GM18517 (cell line): ENCODE data around the gene SH3RF1.
A peak's percentile ranks its signal among the peaks of the same experiment; 100 is the strongest.

Experiments used
- ATAC-seq: cut with Tn5 transposase; IDR thresholded peaks from one replicate; pipeline ENCODE4 v1.9.1; 2021; ENCODE audit warnings: mild to moderate bottlenecking, moderate library complexity; ENCODE audit not compliant: unreplicated experiment

SH3RF1 gene

DNA sequence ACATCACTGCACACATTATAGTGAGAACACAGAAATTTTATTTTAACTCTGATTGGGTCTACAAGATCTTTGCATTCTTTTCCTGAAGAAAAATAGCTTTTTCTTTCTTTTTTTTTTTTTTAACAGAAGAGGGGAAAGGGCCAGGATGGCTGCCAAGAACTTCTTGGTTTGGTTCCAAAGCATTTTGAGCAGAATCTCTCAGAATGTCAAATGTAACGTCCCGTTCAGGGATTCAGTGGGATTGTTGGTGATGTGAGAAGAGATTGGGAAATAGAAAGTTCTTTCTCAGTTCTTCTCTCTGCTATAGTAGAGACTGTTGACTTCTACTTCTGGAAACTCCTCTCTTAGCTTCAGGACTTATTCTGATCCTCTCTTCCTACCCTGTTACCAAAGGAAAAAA, 189.8 kb downstream of the SH3RF1 start:
- peak; percentile 22 for ATAC-seq

DNA sequence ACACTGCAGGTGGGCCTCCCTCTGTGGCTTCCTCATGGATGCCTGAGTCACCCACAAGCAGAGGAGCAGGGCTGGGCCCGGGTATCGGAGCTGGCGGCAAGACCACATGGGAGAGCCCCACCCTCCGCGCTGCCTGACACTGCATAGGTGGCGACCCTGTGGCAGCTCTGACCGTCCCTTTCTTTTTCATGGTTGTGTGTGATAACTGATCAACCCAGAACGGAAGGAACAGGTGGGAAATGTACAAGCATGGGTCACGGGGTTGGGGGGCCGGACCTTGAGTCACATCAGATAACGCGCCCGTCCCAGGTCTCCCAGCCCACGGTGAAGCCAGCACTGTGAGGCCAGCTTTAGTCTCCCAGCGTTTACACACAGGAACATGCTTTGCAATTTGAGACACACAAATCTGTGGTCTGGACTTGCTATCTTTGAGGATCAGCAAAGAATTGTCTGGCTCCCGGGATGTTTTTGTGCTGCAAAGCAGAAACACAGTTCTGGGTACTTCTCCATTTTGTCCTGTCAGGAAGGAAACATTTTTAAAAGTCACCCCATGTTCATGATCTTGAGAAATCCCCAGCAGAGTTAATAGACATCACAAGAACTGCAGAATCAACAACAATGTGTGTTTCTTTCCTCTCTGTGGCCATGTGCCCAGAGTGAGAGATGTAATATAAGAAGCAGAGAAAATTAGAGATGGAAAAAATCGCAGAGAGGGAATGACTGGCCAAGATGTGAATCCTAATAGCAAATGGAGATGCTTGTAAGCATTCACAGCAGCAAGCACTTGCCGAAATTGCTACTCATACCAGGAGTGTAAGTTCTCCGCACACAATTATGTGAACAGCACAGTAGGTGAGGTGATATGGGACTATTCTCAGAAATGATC, 190.6 kb downstream of the SH3RF1 start:
- peak; percentile 83 for ATAC-seq

- ATAC-seq, result no peak
These were observed 196.6 kb downstream of the SH3RF1 start for GRCh38 chr4:169074117-169074516.

DNA sequence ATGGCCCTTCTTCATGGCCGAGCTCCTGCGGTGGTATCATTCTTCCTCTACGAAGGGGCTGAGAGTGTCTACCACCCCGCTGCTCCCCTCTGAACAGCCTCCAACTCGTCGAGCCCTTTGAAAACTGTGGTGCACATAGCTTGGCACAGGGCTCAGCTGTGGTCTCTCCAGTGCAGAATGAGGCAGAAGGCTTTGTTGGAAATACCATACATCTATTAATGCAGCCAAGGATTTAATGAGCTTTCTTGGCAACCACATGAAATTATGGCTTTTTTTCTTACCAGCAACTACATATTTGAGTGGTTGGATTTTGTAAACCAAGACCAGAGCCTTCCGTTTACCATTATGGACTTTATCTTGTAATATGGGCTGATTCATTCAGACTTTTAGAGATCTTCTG, 199.0 kb downstream of the SH3RF1 start:
- ATAC-seq, result no peak

DNA sequence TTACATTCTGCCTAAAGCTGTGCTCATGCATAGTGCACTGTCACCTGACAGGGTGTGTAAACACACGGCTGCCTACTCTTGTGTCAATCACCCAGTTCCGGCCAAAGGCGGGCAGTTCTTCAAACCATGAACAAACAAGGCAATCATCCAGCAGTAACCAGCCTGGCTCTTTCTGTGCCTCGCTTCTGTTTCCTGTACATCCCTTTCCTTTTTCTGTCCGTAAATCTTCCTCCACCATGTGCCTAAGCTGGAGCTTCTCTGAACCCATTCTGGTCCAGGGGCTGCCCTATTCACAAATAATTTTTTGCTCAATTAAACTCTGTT, 199.9 kb downstream of the SH3RF1 start:
- no peak for ATAC-seq

DNA sequence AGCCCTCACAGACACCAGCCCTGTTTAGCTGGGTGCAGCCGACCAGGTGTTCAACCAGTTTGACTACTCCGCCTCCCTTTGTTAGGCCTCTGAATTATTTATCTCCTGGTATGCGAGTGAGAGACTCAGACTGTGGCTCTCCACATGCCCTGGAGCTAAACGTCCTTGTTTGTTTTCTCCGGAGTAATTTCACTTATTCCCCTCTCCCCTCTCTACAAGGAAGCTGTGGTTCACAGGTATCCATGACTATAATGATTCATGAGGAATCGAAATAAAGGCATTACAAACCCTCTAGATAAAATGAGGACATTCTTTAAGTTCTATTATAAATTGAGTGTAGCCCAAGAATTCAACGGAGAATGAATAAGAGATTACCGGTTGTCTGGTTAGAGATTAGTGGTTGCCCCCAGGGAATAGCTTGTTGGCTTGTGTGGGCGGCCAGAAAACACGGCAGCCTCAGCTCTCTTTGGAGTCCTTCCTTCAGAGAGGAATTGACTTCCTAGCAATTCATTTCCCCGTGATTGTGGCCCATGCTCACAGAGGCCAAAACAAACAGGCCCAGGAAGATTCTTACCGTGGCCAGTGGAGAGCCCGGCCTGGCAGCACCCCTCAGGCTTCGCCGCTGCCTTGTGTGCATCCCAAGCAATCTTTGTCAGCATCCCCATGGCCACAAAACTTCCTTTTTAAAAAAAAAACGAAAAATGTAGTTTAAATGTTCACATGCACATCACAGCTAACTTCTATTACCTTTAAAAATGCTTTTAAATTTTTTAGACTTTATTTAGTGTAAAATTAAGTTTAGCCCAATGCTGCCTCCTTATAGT, 200.5 kb downstream of the SH3RF1 start:
- ATAC-seq, result no peak

DNA sequence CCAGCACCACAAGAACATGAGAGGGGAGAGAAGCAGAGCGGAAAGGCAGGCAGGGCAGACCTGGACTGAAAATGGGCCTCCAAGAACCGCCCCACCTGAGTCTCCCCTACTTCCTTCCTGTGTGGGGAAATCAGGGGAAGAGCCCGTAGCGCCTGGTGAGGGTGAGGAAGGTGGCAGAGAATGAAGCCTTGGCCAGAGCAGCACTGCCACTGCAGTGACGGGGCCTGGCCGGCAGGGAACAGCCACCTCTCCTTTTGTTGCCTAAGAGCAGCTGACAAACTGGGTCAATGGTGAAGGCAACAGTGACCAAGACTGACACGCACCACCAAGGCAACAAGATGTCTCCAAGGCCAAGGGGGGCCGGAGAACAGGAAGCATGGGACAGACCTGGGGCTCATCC, 202.3 kb downstream of the SH3RF1 start:
- no peak for ATAC-seq

DNA sequence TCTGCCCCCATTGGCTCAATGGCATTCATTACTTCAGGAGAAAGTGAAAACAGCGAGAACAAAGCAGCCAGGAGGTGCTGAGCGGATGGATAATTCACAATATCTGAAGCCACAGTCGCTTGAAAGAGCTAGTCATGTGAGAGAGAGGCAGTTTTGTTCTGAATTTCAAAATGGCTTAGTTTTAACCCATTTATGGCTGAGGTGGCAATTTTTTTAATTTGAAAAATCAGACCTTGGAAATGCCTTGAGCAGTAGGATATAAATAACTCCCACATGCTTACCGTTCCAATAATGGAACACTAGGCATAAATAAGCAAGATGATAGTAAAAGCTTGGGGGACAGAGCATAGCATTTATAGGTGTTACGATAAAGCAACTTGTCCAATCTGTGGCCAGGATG, 203.8 kb downstream of the SH3RF1 start:
- ATAC-seq, result no peak

GRCh38 chr4:169064296-169064695, 206.5 kb downstream of the SH3RF1 start:
- ATAC-seq, result no peak

DNA sequence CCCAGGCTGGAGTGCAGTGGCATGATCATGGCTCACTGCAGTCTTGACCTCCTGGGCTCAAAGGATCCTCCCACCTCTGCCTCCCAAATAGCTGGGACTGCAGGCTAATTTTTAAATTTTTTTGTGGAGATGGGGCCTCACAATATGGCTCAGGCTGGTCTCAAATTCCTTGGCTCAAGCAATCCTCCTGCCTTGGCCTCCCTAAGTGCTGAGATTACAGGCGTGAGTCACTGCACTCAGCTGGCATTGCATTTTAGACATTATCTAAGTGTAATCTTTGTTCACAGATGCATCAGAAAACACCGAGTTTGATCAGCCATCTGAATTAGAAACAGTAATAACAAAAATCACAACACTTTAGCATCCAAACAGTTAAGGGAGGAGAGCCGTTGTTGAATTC, 207.3 kb downstream of the SH3RF1 start:
- ATAC-seq, result no peak

GRCh38 chr4:169062897-169063244, 207.9 kb downstream of the SH3RF1 start:
- no peak for ATAC-seq

DNA sequence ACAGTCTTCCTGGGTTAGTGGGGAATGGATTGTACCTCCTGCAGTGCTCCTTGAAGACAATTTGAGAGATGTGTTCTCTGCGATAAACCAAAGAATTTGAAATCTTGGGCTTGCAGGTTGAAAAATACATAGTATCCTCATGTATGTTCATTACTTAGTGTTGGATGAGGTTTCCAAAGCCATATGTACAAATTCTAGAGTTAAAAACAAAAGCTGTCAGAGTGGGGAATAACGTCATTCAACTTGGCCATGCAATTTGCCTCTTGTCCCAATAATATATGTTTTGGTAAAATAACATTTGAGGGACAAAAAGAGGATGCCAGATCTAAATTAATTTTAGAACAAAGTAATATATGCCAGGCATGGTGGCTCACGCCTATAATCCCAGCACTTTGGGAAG, 209.4 kb downstream of the SH3RF1 start:
- no peak for ATAC-seq

DNA sequence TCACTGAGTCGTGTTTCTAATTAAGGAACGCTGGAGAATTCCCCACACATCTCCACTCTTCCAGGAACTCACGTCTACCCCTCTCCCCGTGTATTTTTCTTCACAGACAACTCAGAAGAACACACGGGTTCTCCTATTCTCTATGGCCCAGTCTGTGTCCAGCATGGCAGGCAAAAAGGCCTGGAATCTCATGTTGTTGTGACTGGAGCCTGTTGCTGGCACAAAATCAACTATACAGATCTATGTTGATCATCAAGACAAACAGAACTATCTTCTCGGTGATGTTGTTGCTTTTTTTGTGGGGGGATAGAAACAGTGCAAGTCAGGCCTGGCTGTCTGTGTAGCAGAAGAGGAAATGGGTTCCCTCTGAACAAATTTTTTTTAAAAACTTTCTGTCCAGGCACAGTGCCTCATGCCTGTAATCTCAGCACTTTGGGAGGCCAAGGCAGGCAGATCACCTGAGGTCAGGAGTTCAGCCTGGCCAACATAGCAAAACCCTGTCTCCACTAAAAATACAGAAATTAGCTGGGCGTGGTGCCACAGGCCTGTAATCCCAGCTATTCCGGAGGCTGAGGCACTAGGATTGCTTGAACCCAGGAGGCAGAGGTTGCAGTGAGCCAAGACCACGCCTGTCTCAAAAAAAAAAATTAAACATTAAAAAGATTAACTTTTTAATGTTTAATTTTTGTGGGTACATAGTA, 210.2 kb downstream of the SH3RF1 start:
- ATAC-seq, result no peak

DNA sequence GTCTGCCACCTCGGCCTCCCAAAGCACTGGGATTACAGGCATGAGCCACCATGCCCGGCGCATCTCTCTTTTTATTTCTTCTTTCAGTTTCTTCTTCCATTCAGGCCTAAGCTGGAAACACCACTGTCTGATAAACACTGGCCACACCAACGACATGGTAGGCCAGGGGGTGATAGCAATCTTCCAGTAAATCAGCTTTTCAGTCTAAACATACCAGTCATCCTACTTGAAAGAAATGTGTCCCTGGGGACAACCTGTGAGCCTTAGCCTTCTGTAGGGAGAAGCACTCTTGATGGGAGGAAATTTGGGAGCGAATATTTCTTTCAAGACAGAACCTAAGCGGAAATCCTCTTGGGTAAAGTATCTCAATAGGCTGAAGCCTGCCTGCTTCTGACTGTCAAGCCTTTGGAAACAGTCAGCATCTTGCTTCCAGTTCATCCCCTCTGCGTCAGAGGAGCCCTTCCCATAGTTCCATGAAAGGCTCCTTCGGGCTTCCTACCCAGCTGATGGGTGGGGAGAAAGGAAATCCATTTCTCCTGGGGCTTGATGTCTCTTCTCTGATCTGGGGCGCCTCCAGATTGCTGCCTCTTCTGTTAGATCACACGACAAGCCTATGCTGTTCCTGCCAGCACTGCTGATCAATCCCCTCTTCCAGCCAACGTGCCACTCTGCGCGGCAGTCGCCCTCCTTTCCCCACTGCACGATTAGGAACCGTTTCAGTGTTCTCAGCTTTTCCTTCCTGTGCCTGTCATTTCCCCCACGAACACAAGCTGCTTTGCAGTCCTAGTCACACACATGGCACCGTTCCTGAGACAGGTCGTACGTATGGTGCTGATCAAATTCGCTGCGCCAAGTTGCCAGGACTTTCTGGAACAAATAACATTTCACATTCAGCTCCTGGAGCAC, 211.2 kb downstream of the SH3RF1 start:
- no peak for ATAC-seq

DNA sequence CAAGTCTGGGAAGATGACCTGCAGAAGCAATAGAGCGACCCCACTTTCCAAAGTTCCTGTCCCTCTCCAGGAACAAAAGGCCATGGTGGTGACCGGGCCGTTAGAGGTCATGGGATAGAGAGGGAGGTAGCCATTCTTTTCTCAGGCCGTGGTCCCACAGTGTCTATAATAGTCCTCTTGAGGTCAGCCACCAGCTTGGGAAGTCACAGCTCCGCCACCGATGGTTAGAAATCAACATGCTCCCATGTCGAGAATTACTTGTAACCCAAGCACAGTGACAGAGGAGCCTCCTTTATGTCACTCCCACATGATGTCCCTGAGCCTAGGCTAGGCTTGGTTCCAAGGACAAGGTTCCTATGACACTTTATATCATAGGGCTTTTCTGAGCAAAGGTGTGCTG, 212.4 kb downstream of the SH3RF1 start:
- no peak for ATAC-seq

GRCh38 chr4:169054879-169055278, 215.9 kb downstream of the SH3RF1 start:
- ATAC-seq, result peak; percentile 72

- no peak for ATAC-seq
These were observed 218.2 kb downstream of the SH3RF1 start for GRCh38 chr4:169052594-169052945.

DNA sequence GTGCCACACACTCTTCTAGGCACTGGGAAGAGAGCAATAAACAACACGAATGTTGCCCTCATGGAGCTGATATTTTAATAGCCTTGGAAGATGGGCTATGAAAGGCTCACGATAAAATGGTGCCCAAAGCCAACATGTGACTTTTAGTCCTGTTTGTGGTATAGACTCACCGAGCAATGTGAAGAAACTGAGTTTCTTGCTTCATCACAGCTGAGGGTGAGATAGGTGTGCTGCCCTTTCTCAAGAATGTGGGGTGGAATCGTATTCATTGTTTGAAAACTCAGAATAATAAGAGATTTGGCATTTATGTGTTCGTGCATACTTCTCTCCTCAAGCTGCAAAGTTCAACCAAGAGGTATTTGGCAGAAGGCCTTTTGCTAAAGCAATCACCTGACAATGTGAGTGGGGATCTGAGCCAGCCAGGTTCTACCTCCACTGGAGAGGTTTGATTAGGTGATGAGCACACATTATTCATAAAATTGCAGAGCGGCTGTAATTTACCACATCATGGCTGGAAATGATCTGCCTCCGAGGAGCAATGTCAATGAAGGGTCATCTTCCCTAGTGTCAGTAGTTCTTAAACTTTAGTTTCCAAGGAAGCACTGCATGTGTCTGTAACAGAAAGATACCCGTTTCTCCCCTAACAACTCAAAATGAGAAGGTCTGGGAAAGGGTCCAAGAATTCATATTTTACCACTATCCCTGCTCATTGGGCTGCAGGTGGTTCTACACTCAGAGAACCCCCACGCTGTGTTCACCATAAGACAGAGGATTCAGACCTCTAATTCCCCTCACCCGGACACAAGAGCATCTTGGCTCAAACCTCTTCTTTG, 218.8 kb downstream of the SH3RF1 start:
- ATAC-seq, result no peak

DNA sequence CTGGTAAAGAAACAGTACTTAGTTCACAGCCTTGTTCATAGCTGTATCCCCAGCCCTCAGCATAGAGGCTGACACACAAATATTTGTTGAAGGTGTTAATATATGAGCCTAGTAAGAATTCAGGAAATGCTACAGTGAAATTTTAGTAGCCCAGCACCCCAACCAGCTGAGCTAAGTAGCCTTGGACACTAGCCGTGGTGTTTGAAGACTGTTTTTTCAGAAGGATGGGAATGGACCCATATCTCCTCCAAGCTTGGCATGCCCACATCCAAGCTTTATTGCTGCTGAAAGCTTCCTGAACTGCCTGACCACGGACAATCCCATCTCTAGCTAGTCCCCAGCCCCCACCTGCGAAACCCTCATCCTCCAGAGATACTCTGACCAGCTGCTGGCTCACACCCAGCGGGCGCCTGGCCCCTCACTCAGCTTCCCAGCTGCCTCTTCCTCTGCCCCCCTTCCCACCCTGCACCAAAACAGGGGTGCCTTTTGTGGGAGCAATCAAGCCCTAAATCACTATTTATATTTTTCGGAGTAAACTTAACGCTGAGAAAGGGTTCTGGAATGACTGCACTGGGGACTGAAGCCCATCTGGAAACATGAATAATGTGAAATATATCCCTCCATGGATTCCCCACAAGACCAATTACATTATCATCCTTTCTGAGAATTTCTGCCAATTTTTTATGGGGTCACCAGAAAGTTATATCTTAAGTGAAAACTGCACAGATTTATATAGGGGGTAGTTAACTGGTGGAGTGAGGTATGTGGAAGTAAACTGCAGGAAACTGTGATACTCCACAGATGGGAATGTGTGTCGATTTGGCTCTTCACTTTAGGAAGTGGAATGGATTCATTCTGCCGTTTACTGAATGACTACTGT, 219.6 kb downstream of the SH3RF1 start:
- no peak for ATAC-seq
